H9 (cell line): ENCODE data around the gene PLA2G2E. TPM values are rescaled to one million over a fixed set of nuclear protein-coding genes. Genes with fewer than 3 reads are reported as not detected.

Source experiments
- DNase-seq: peaks from one replicate; pipeline ENCODE4 v3.0.0-alpha.2; 2017
- H2AFZ ChIP-seq: one replicate; pipeline ENCODE4 v1.6.1; 2013; ENCODE audit warnings: mild to moderate bottlenecking, low read length, control low read depth, moderate library complexity
- H2AK5ac ChIP-seq: 2 replicates; pipeline ENCODE4 v1.6.1; 2013; ENCODE audit warnings: low read length, control low read depth, mixed read lengths; ENCODE audit not compliant: insufficient read length
- H2BK120ac ChIP-seq: one replicate; pipeline ENCODE4 v1.6.1; 2013; ENCODE audit warnings: low read depth, mild to moderate bottlenecking, low read length, control low read depth, inconsistent platforms; ENCODE audit not compliant: poor library complexity, severe bottlenecking
- H2BK12ac ChIP-seq: 2 replicates; pipeline ENCODE4 v1.6.1; 2013; ENCODE audit warnings: low read length, control low read depth, mixed read lengths, low read depth; ENCODE audit not compliant: insufficient read length
- H2BK15ac ChIP-seq: 2 replicates; pipeline ENCODE4 v1.6.1; 2013; ENCODE audit warnings: low read depth, low read length, control low read depth
- H2BK20ac ChIP-seq: one replicate; pipeline ENCODE4 v1.6.1; 2013; ENCODE audit warnings: low read depth, mild to moderate bottlenecking, low read length, control low read depth, inconsistent platforms; ENCODE audit not compliant: poor library complexity, severe bottlenecking
- H2BK5ac ChIP-seq: 2 replicates; pipeline ENCODE4 v1.6.1; 2013; ENCODE audit warnings: low read length, control low read depth, mixed read lengths; ENCODE audit not compliant: insufficient read length
- H3K14ac ChIP-seq: 2 replicates; pipeline ENCODE4 v1.6.1; 2013; ENCODE audit warnings: low read length, control low read depth; ENCODE audit not compliant: insufficient read depth
- H3K18ac ChIP-seq: 2 replicates; pipeline ENCODE4 v1.6.1; 2013; ENCODE audit warnings: low read depth, mild to moderate bottlenecking, mixed read lengths, low read length, control low read depth; ENCODE audit not compliant: insufficient read length
- H3K23ac ChIP-seq: 2 replicates; pipeline ENCODE4 v1.6.1; 2013; ENCODE audit warnings: low read length, control low read depth, mixed read lengths, low read depth; ENCODE audit not compliant: insufficient read length
- H3K23me2 ChIP-seq: 2 replicates; pipeline ENCODE4 v1.6.1; 2013; ENCODE audit warnings: low read depth, mild to moderate bottlenecking, mixed read lengths, low read length, control low read depth; ENCODE audit not compliant: insufficient read length, poor library complexity, severe bottlenecking
- H3K27ac ChIP-seq: 2 replicates; pipeline ENCODE4 v1.5.1; 2013; ENCODE audit warnings: low read length, control low read depth, mixed read lengths, low read depth; ENCODE audit not compliant: insufficient read length
- H3K27me3 ChIP-seq: 2 replicates; pipeline ENCODE4 v1.6.1; 2013; ENCODE audit warnings: low read length, control low read depth, inconsistent platforms; ENCODE audit not compliant: insufficient read depth
- H3K4ac ChIP-seq: 2 replicates; pipeline ENCODE4 v1.6.1; 2013; ENCODE audit warnings: low read depth, mild to moderate bottlenecking, control low read depth, inconsistent platforms, low read length, moderate library complexity
- H3K4me1 ChIP-seq: 2 replicates; pipeline ENCODE4 v1.6.1; 2013; ENCODE audit warnings: low read length, control low read depth, inconsistent platforms; ENCODE audit not compliant: insufficient read depth
- H3K4me2 ChIP-seq: 2 replicates; pipeline ENCODE4 v1.6.1; 2013; ENCODE audit warnings: low read length, control low read depth, mixed read lengths; ENCODE audit not compliant: insufficient read length, insufficient read depth
- H3K56ac ChIP-seq: 2 replicates; pipeline ENCODE4 v1.6.1; 2013; ENCODE audit warnings: low read depth, mild to moderate bottlenecking, mixed read lengths, low read length, control low read depth; ENCODE audit not compliant: insufficient read length
- H3K79me1 ChIP-seq: 2 replicates; pipeline ENCODE4 v1.6.1; 2013; ENCODE audit warnings: low read depth, mild to moderate bottlenecking, moderate library complexity, low read length, control low read depth, inconsistent platforms; ENCODE audit not compliant: insufficient read depth, poor library complexity, severe bottlenecking
- H3K79me2 ChIP-seq: 2 replicates; pipeline ENCODE4 v1.6.1; 2013; ENCODE audit warnings: low read length, control low read depth, inconsistent platforms; ENCODE audit not compliant: insufficient read depth
- H3K9ac ChIP-seq: 2 replicates; pipeline ENCODE4 v1.6.1; 2013; ENCODE audit warnings: low read length, control low read depth, mixed read lengths; ENCODE audit not compliant: insufficient read length; ENCODE audit errors: extremely low read depth
- H3K9me3 ChIP-seq: one replicate; pipeline ENCODE4 v1.6.1; 2013; ENCODE audit warnings: low read depth, low read length, inconsistent platforms; ENCODE audit not compliant: control insufficient read depth
- H3T11ph ChIP-seq: one replicate; pipeline ENCODE4 v1.6.1; 2013; ENCODE audit warnings: mild to moderate bottlenecking, low read length, control low read depth, inconsistent platforms
- H4K20me1 ChIP-seq: one replicate; pipeline ENCODE4 v1.6.1; 2013; ENCODE audit not compliant: control insufficient read depth, insufficient read length, insufficient read depth
- H4K5ac ChIP-seq: 2 replicates; pipeline ENCODE4 v1.6.1; 2013; ENCODE audit warnings: low read depth, mild to moderate bottlenecking, mixed read lengths, low read length, control low read depth; ENCODE audit not compliant: insufficient read length
- H4K8ac ChIP-seq: replicated peaks from 2 replicates; pipeline ENCODE4 v1.6.1; 2013; ENCODE audit warnings: low read length, control low read depth, mixed read lengths, low read depth; ENCODE audit not compliant: insufficient read length
- H4K91ac ChIP-seq: 2 replicates; pipeline ENCODE4 v1.6.1; 2013; ENCODE audit warnings: low read depth, mild to moderate bottlenecking, moderate library complexity, mixed read lengths, low read length, control low read depth; ENCODE audit not compliant: insufficient read length
- H3K27ac Mint-ChIP-seq, 3 experiments: 2 replicates in 2 of 3; 3 replicates in 1 of 3; pipeline ENCODE4 v1.8.0; 2020 to 2021; ENCODE audit warnings: mixed read lengths in 3 of 3, mild to moderate bottlenecking in 1 of 3, moderate library complexity in 1 of 3
- H3K27me3 Mint-ChIP-seq: 2 replicates; pipeline ENCODE4 v1.8.0; 2021; ENCODE audit warnings: low read depth, mild to moderate bottlenecking, moderate library complexity, mixed read lengths
- H3K36me3 Mint-ChIP-seq, 3 experiments: 2 replicates in 2 of 3; 3 replicates in 1 of 3; pipeline ENCODE4 v1.8.0; 2020 to 2021; ENCODE audit warnings: low read depth in 3 of 3, mixed read lengths in 3 of 3; ENCODE audit not compliant: insufficient read depth in 1 of 3
- H3K4me1 Mint-ChIP-seq, 2 experiments: 2 replicates each; pipeline ENCODE4 v1.8.0; 2020; ENCODE audit warnings: mixed read lengths in 2 of 2
- H3K4me3 Mint-ChIP-seq, 2 experiments: 2 replicates in 1 of 2; 3 replicates in 1 of 2; pipeline ENCODE4 v1.8.0; 2020 to 2021; ENCODE audit warnings: mild to moderate bottlenecking in 2 of 2, mixed read lengths in 2 of 2, moderate library complexity in 1 of 2
- H3K9me3 Mint-ChIP-seq, 2 experiments: 2 replicates in 1 of 2; 3 replicates in 1 of 2; pipeline ENCODE4 v1.8.0; 2020; ENCODE audit warnings: mild to moderate bottlenecking in 2 of 2, mixed read lengths in 2 of 2, moderate library complexity in 1 of 2
- WGBS: extraction: QIAGEN DNeasy Blood & Tissue Kit; methylation state at CpG from one replicate; pipeline ENCODE4 v1.1.7; 2013; ENCODE audit warnings: missing lambda C conversion rate, low lambda C conversion rate, mixed read lengths; ENCODE audit not compliant: insufficient read length; ENCODE audit errors: extremely low coverage; 5-methylcytosine and 5-hydroxymethylcytosine counted together
- total RNA-seq: library from RNA; stranded (reverse); gene quantifications from 2 replicates; pipeline ENCODE4 v1.2.1, GENCODE V29; 2021
- TF ChIP-seq, protein P1 (sequence below): fragments of 200-600 bp; sonication (generic); conservative IDR thresholded peaks from 3 replicates; pipeline ENCODE4 v1.8.0; 2021; ENCODE audit warnings: antibody characterized with exemption, mild to moderate bottlenecking

Gene PLA2G2E
- total RNA-seq, 1 experiment from 2014 or later, result not detected

DNA sequence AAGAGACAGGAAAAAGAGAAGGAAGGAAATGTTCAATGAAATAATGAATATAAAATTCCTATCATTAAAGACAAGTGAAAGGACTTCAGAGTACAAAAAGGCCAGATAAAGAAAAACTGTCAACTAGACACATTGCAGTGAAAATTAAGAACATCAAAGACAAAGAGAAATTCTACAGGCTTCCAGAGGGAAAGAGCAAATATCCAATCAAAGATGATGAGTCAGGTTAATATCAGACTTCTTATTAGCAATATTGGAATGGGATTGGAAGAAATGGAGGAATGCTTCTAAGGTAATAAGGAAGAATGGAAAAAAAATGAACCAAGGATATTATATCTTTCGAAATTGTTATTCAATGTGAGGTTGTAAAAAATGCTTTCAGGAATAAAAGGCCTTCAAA is 48.2 kb upstream of the PLA2G2E start:
- Histone ChIP-seq H3K4ac (no peak overlapping the region), H2AK5ac (no peak overlapping the region), H3T11ph (no peak overlapping the region), H2BK5ac (no peak overlapping the region), H2BK12ac (no peak overlapping the region), H4K5ac (no peak overlapping the region), H3K9me3 (no peaks in the 10 kb centered on the region), H2BK20ac (no peak overlapping the region), H2BK15ac (no peak overlapping the region), H2AFZ (no peak overlapping the region), H4K8ac (no peak overlapping the region), H4K20me1 (no peaks in the 10 kb centered on the region), H3K14ac (no peak overlapping the region), H3K4me2 (no peak overlapping the region), H3K23ac (no peak overlapping the region), H3K9ac (no peak overlapping the region), H2BK120ac (no peak overlapping the region), H3K27ac (no peak overlapping the region), H3K27me3 (no peaks in the 10 kb centered on the region), H3K56ac (no peak overlapping the region), H3K18ac (no peak overlapping the region), H3K4me1 (peaks cover 5% of the 10 kb centered on the region; the same call in 1 of the 2 replicates), H3K23me2 (no peaks in the 10 kb centered on the region), H3K79me1 (no peaks in the 10 kb centered on the region), H3K79me2 (no peaks in the 10 kb centered on the region), H4K91ac (no peak overlapping the region)
- H3K4me1 Mint-ChIP-seq, result peaks cover 9 to 10% of the 10 kb centered on the region in 2 experiments
- H3K27me3 Mint-ChIP-seq, result no peaks in the 10 kb centered on the region; the same call in 1 of the 2 replicates
- no peak overlapping the region for H3K4me3 Mint-ChIP-seq
- no peak overlapping the region for H3K27ac Mint-ChIP-seq
- H3K9me3 Mint-ChIP-seq, result no peaks in the 10 kb centered on the region
- TF ChIP-seq, protein P1, sequence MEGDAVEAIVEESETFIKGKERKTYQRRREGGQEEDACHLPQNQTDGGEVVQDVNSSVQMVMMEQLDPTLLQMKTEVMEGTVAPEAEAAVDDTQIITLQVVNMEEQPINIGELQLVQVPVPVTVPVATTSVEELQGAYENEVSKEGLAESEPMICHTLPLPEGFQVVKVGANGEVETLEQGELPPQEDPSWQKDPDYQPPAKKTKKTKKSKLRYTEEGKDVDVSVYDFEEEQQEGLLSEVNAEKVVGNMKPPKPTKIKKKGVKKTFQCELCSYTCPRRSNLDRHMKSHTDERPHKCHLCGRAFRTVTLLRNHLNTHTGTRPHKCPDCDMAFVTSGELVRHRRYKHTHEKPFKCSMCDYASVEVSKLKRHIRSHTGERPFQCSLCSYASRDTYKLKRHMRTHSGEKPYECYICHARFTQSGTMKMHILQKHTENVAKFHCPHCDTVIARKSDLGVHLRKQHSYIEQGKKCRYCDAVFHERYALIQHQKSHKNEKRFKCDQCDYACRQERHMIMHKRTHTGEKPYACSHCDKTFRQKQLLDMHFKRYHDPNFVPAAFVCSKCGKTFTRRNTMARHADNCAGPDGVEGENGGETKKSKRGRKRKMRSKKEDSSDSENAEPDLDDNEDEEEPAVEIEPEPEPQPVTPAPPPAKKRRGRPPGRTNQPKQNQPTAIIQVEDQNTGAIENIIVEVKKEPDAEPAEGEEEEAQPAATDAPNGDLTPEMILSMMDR, result no peak
- WGBS, result no CpG with 5 or more reads among the region's 1 CpG
- no peaks in the 10 kb centered on the region for H3K36me3 Mint-ChIP-seq
- no peak for DNase-seq
